ENCODE measurements around the gene CCDC116.

Gene CCDC116

GRCh38 chr22:21681566-21682370, 49.2 kb downstream of the CCDC116 start:
- no peak for DNase-seq (ENCODE audit: low spot score)

GRCh38 chr22:21682385-21683175, 50.0 kb downstream of the CCDC116 start:
- DNase-seq (ENCODE audit: low spot score), result no peak

- DNase-seq (ENCODE audit: low spot score), result no peak
Observed at GRCh38 chr22:21683401-21683811, 50.8 kb downstream of the CCDC116 start.

- DNase-seq (ENCODE audit: low spot score), result no peak
Observed at GRCh38 chr22:21684492-21685163, 52.1 kb downstream of the CCDC116 start.

GRCh38 chr22:21685164-21685513, 52.6 kb downstream of the CCDC116 start:
- DNase-seq (ENCODE audit: low spot score), result no peak

GRCh38 chr22:21686193-21686608, 53.6 kb downstream of the CCDC116 start:
- DNase-seq (ENCODE audit: low spot score), result no peak

All from Ammon's horn (tissue), 1 donor.